Measurements from ENCODE around the gene CAMTA1. TPM values are rescaled to one million over a fixed set of nuclear protein-coding genes. Genes with fewer than 3 reads are reported as not detected.

The CAMTA1 gene
- total RNA-seq, 6 donors from 2014 or later, result 38.8 to 74.0 (median 46.1) TPM

- DNase-seq (no peak), ATAC-seq (ENCODE audit: low FRiP score in 2 of 2) (no peak)
- Histone ChIP-seq H3K27ac (no peak overlapping the region), H3K36me3 (no peaks in the 10 kb centered on the region), H3K4me1 (no peaks in the 10 kb centered on the region), H3K9me3 (no peaks in the 10 kb centered on the region), H3K4me3 (no peak overlapping the region), H3K27me3 (no peaks in the 10 kb centered on the region)
- TF ChIP-seq EP300 (IDR thresholded peaks at IDR 0.05), result no peak
- no peak for TF ChIP-seq POLR2AphosphoS5 (IDR thresholded peaks at IDR 0.05)
- TF ChIP-seq POLR2A (IDR thresholded peaks at IDR 0.05), result no peak
- no peak for TF ChIP-seq CTCF (IDR thresholded peaks at IDR 0.05)
- 73 to 74% methylated on average over 15 to 17 of the region's 17 CpGs for WGBS, 2 donors
These were observed 200.5 kb downstream of the CAMTA1 start for GRCh38 chr1:6985549-6986276.

GRCh38 chr1:6986281-6986680 lies 201.0 kb downstream of the CAMTA1 start:
- TF ChIP-seq POLR2AphosphoS5 (IDR thresholded peaks at IDR 0.05) (no peak), CTCF (IDR thresholded peaks at IDR 0.05) (no peak), EP300 (IDR thresholded peaks at IDR 0.05) (no peak), POLR2A (IDR thresholded peaks at IDR 0.05) (no peak)
- Histone ChIP-seq H3K27me3 (no peaks in the 10 kb centered on the region), H3K4me3 (no peak overlapping the region), H3K4me1 (no peaks in the 10 kb centered on the region), H3K9me3 (no peaks in the 10 kb centered on the region), H3K27ac (no peak overlapping the region), H3K36me3 (no peaks in the 10 kb centered on the region)
- no peak for ATAC-seq (ENCODE audit: low FRiP score in 2 of 2)
- no peak for DNase-seq
- WGBS, 2 donors, result 79 to 84% methylated on average over 8 of the region's 8 CpGs

DNA sequence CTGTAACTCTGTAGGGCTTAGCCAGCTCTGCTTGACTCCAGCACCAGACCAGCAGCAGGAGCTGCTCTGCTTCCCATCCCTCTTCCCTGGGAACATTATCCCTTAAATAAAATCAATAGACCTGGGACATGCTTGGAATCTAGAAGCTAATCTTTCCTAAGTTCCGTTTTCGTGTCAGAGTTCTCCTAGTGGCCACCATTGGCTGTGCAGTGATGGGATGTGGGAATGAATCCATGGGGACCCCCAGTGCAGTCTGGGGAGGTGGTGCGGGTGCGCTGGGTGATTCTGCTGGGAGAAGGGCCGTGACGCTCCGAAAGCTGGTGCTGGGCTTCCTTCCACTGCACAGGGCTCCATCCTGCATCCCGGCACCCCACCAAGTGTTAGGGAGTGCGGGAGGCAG lies 202.7 kb downstream of the CAMTA1 start:
- Histone ChIP-seq H3K27me3 (no peaks in the 10 kb centered on the region), H3K36me3 (no peaks in the 10 kb centered on the region), H3K27ac (no peak overlapping the region), H3K4me1 (no peaks in the 10 kb centered on the region), H3K4me3 (no peak overlapping the region), H3K9me3 (no peaks in the 10 kb centered on the region)
- whole genome bisulfite sequencing, 2 donors, result 87 to 91% methylated on average over 9 of the region's 9 CpGs
- TF ChIP-seq POLR2A (IDR thresholded peaks at IDR 0.05), result no peak
- TF ChIP-seq POLR2AphosphoS5 (IDR thresholded peaks at IDR 0.05), result no peak
- TF ChIP-seq EP300 (IDR thresholded peaks at IDR 0.05), result no peak
- TF ChIP-seq CTCF (IDR thresholded peaks at IDR 0.05), result no peak
- no peak for ATAC-seq (ENCODE audit: low FRiP score in 2 of 2)
- DNase-seq, result no peak

- WGBS, 2 donors, result 78 to 87% methylated on average over 3 of the region's 3 CpGs
- TF ChIP-seq EP300 (IDR thresholded peaks at IDR 0.05) (no peak), POLR2A (IDR thresholded peaks at IDR 0.05) (no peak), CTCF (IDR thresholded peaks at IDR 0.05) (no peak)
- H3K27ac ChIP-seq, result no peak overlapping the region
- H3K4me3 ChIP-seq, result no peak overlapping the region
- H3K36me3 ChIP-seq, result no peaks in the 10 kb centered on the region
- H3K9me3 ChIP-seq, result no peaks in the 10 kb centered on the region
- H3K4me1 ChIP-seq, result no peaks in the 10 kb centered on the region
- H3K27me3 ChIP-seq, result no peaks in the 10 kb centered on the region
- DNase-seq, result no peak
- ATAC-seq (ENCODE audit: low FRiP score in 2 of 2), result no peak
These were observed 203.5 kb downstream of the CAMTA1 start for GRCh38 chr1:6988796-6989195.

Data from upper lobe of left lung (tissue), 6 donors.